ENCODE measurements around the gene ZNF763.
"Not testable (repeated sequence)": the region's sequence is repeated elsewhere in the genome, so short reads cannot be mapped to it uniquely, and the experiment has no call there.

The ZNF763 gene

GRCh38 chr19:11973019-11973810 is 8.4 kb downstream of the ZNF763 start:
- DNase-seq: no peak

GRCh38 chr19:11978492-11979100 is 13.8 kb downstream of the ZNF763 start:
- DNase-seq: no peak

- DNase-seq: no peak
These were observed 14.7 kb downstream of the ZNF763 start for GRCh38 chr19:11979527-11979926.

- DNase-seq: no peak
These were observed 17.7 kb downstream of the ZNF763 start for GRCh38 chr19:11982526-11982925.

- DNase-seq: no peak
These were observed 20.1 kb downstream of the ZNF763 start for GRCh38 chr19:11984986-11985385.

- DNase-seq: no peak
These were observed 21.9 kb downstream of the ZNF763 start for GRCh38 chr19:11986754-11987153.

GRCh38 chr19:11987405-11988281 is 22.8 kb downstream of the ZNF763 start:
- DNase-seq: peak; percentile 91 to 93

GRCh38 chr19:11989112-11989456 is 24.2 kb downstream of the ZNF763 start:
- no peak for DNase-seq

GRCh38 chr19:11991921-11992320 is 27.1 kb downstream of the ZNF763 start:
- not testable (repeated sequence) for DNase-seq

- DNase-seq: no peak
These were observed 30.3 kb downstream of the ZNF763 start for GRCh38 chr19:11995174-11995573.

- no peak for DNase-seq
These were observed 35.5 kb downstream of the ZNF763 start for GRCh38 chr19:12000152-12000981.

- no peak for DNase-seq
These were observed 50.3 kb downstream of the ZNF763 start for GRCh38 chr19:12015015-12015752.

GRCh38 chr19:12015753-12016116 is 50.9 kb downstream of the ZNF763 start:
- DNase-seq: no peak
